SK-N-SH (cell line): ENCODE measurements around the gene SIRT3. TPM values are rescaled to one million over a fixed set of nuclear protein-coding genes. Genes with fewer than 3 reads are reported as not detected.
A peak's percentile ranks its signal among the peaks of the same experiment; 100 is the strongest.

Experiments
- CTCF ChIA-PET: fragments of 300-600, 350-600 bp; formaldehyde crosslinking; extraction: SDS; loops from one replicate; lab custom pipeline; 2021; lab: Yijun Ruan, JAX
- POLR2A ChIA-PET: fragments of 350-600 bp; sonication (Branson Sonifier 250); formaldehyde crosslinking; extraction: SDS; loops from one replicate; lab custom pipeline; 2020; ENCODE audit warnings: antibody characterized with exemption, inconsistent platforms; lab: Yijun Ruan, JAX
- DNase-seq: peaks from one replicate; pipeline ENCODE4 v3.0.0; 2012
- H2AFZ ChIP-seq: fragments of 200-600 bp; sonication (generic); 2 replicates; pipeline ENCODE4 v1.8.1; 2016; ENCODE audit warnings: antibody characterized with exemption, mild to moderate bottlenecking, low read depth
- H3F3A ChIP-seq: fragments of 200-600 bp; sonication (generic); replicated peaks from 2 replicates; pipeline ENCODE3; 2016; ENCODE audit warnings: antibody characterized with exemption, mild to moderate bottlenecking; ENCODE audit not compliant: insufficient read depth
- H3K27ac ChIP-seq, 2 experiments: fragments of 200-500 bp in 1 of 2; fragments of 200-600 bp in 1 of 2; sonication (Bioruptor generic) in 1 of 2; sonication (generic), shearing (Covaris generic) in 1 of 2; 2 replicates each; pipeline versions ENCODE4 v1.5.1 to v1.6.1; 2014 to 2016; ENCODE audit warnings: low read depth in 2 of 2, inconsistent platforms in 1 of 2, low read length in 1 of 2, mild to moderate bottlenecking in 1 of 2, mixed read lengths in 1 of 2
- H3K27me3 ChIP-seq: fragments of 200-600 bp; sonication (generic), shearing (Covaris generic); 2 replicates; pipeline ENCODE4 v1.6.1; 2016; ENCODE audit warnings: mixed run types; ENCODE audit not compliant: insufficient read depth
- H3K36me3 ChIP-seq, 2 experiments: fragments of 200-500 bp in 1 of 2; fragments of 200-600 bp in 1 of 2; sonication (Bioruptor generic) in 1 of 2; sonication (generic) in 1 of 2; replicated peaks in 1 of 2; 2 replicates each; pipeline versions ENCODE3 to v1.5.1; 2014 to 2016; ENCODE audit warnings: low read length in 1 of 2, mild to moderate bottlenecking in 1 of 2; ENCODE audit not compliant: insufficient read depth in 2 of 2, control insufficient read depth in 1 of 2
- H3K4me1 ChIP-seq, 2 experiments: fragments of 200-500 bp in 1 of 2; fragments of 200-600 bp in 1 of 2; sonication (Bioruptor generic) in 1 of 2; sonication (generic), shearing (Covaris generic) in 1 of 2; 2 replicates each; pipeline versions ENCODE4 v1.5.1 to v1.6.1; 2014 to 2016; ENCODE audit warnings: low read depth in 1 of 2, low read length in 1 of 2, mixed run types in 1 of 2; ENCODE audit not compliant: insufficient read depth in 2 of 2, control insufficient read depth in 1 of 2
- H3K4me2 ChIP-seq: fragments of 200-600 bp; sonication (generic), shearing (Covaris generic); 2 replicates; pipeline ENCODE4 v1.6.1; 2017; ENCODE audit warnings: mixed run types
- H3K4me3 ChIP-seq, 2 experiments: fragments of 200-500 bp in 1 of 2; fragments of 200-600 bp in 1 of 2; sonication (Bioruptor generic) in 1 of 2; sonication (generic), shearing (Covaris generic) in 1 of 2; 2 replicates each; pipeline versions ENCODE4 v1.5.1 to v1.8.1; 2014 to 2016; ENCODE audit warnings: low read depth in 2 of 2, inconsistent platforms in 1 of 2, low read length in 1 of 2, mild to moderate bottlenecking in 1 of 2, mixed read lengths in 1 of 2, moderate library complexity in 1 of 2
- H3K79me2 ChIP-seq: fragments of 200-600 bp; sonication (generic); 2 replicates; pipeline ENCODE4 v1.8.1; 2017; ENCODE audit warnings: mild to moderate bottlenecking; ENCODE audit not compliant: insufficient read depth
- H3K9ac ChIP-seq: fragments of 200-600 bp; sonication (generic); 2 replicates; pipeline ENCODE4 v1.6.1; 2017; ENCODE audit warnings: mixed run types
- H3K9me2 ChIP-seq: fragments of 200-600 bp; sonication (generic); 2 replicates; pipeline ENCODE4 v1.6.1; 2017; ENCODE audit warnings: mixed run types
- H3K9me3 ChIP-seq: fragments of 200-600 bp; sonication (generic); 2 replicates; pipeline ENCODE4 v1.6.1; 2017; ENCODE audit warnings: mixed run types, mild to moderate bottlenecking, moderate library complexity
- H4K20me1 ChIP-seq: fragments of 200-600 bp; sonication (generic); 2 replicates; pipeline ENCODE4 v1.6.1; 2017; ENCODE audit warnings: mild to moderate bottlenecking, mixed run types; ENCODE audit not compliant: insufficient read depth
- CHD2 ChIP-seq: fragments of 150-350 bp; IDR thresholded peaks from 2 replicates; pipeline ENCODE4 v1.6.1; 2018; ENCODE audit warnings: low read length; ENCODE audit not compliant: partially characterized antibody
- FOSL2 ChIP-seq: IDR thresholded peaks from 2 replicates; pipeline ENCODE4 v1.4.0; 2012; ENCODE audit warnings: low read depth, mild to moderate bottlenecking, moderate library complexity, borderline replicate concordance
- FOXJ3 ChIP-seq: sonication (generic); formaldehyde crosslinking; IDR thresholded peaks from 2 replicates; pipeline ENCODE4 v1.5.1; 2020; ENCODE audit warnings: mild to moderate bottlenecking, missing genetic modification reagents
- GABPA ChIP-seq: IDR thresholded peaks from 2 replicates; pipeline ENCODE4 v1.4.0; 2012; ENCODE audit warnings: low read depth, mild to moderate bottlenecking
- IRF3 ChIP-seq: fragments of 150-350 bp; IDR thresholded peaks from 2 replicates; pipeline ENCODE4 v1.6.1; 2016; ENCODE audit warnings: mild to moderate bottlenecking, low read depth, low read length
- MAX ChIP-seq: IDR thresholded peaks from 2 replicates; pipeline ENCODE4 v1.4.0; 2012; ENCODE audit warnings: low read depth
- NFIC ChIP-seq: IDR thresholded peaks from 2 replicates; pipeline ENCODE4 v1.4.0; 2012; ENCODE audit warnings: borderline replicate concordance
- RAD21 ChIP-seq: IDR thresholded peaks from 2 replicates; pipeline ENCODE4 v1.6.1; 2012; ENCODE audit warnings: mild to moderate bottlenecking, low read length
- RXRA ChIP-seq: IDR thresholded peaks from 2 replicates; pipeline ENCODE4 v1.4.0; 2012; ENCODE audit warnings: low read depth, mild to moderate bottlenecking, borderline replicate concordance
- TCF12 ChIP-seq: IDR thresholded peaks from 2 replicates; pipeline ENCODE4 v1.4.0; 2012
- WGBS: methylation state at CpG from one replicate; pipeline ENCODE4 v1.1.6; 2017; ENCODE audit warnings: low lambda C conversion rate; 5-methylcytosine and 5-hydroxymethylcytosine counted together
- polyA plus RNA-seq, 3 experiments: library from polyadenylated mRNA; depleted of rRNA; stranded (reverse); fragments of >200 nt; gene quantifications; 2 replicates each; pipeline ENCODE4 v1.2.3, GENCODE V29; 2012

SIRT3 gene
- polyA plus RNA-seq, 1 of the 3 experiments (the other 2 are of a cell fraction) = 34.4 TPM

GRCh38 chr11:259413-259812 lies 23.3 kb upstream of the SIRT3 start:
- DNase-seq = no peak
- POLR2A ChIA-PET = no interaction called here
- H3K9me3 ChIP-seq = no peaks in the 10 kb centered on the region
- H3K79me2 ChIP-seq = no peaks in the 10 kb centered on the region
- no peaks in the 10 kb centered on the region for H3K27me3 ChIP-seq
- TF ChIP-seq CHD2 (no peak), RXRA (no peak)
- TF ChIP-seq, all 33 proteins: peak for 0
- H3K4me3 ChIP-seq = no peak overlapping the region
- H3K4me2 ChIP-seq = no peak overlapping the region
- H2AFZ ChIP-seq = no peak overlapping the region
- no peak overlapping the region for H3K9ac ChIP-seq
- peaks cover 8% of the 10 kb centered on the region for H3F3A ChIP-seq
- CTCF ChIA-PET = interaction anchor here (1.7 kb wide), 1 partner anchor 9 kb away, joined by 5 read pairs; no protein-coding TSS in a partner anchor
- no peaks in the 10 kb centered on the region for H3K4me1 ChIP-seq
- H3K27ac ChIP-seq = no peak overlapping the region
- WGBS = 65% methylated on average over 10 of the region's 10 CpGs
- H3K9me2 ChIP-seq = no peaks in the 10 kb centered on the region
- no peaks in the 10 kb centered on the region for H4K20me1 ChIP-seq
- H3K36me3 ChIP-seq = no peaks in the 10 kb centered on the region

- no peaks in the 10 kb centered on the region for H3K79me2 ChIP-seq
- H3K9me2 ChIP-seq = no peaks in the 10 kb centered on the region
- 75% methylated on average over 15 of the region's 15 CpGs for whole genome bisulfite sequencing
- TF ChIP-seq IRF3 (no peak), TCF12 (no peak), MAX (no peak), GABPA (no peak), RAD21 (0 out of 2 replicates have a peak, but pooled peaks have one; percentile 11)
- no peak overlapping the region for H3K27ac ChIP-seq
- no peak overlapping the region for H3K4me2 ChIP-seq
- no peak overlapping the region for H2AFZ ChIP-seq
- H3K27me3 ChIP-seq = no peaks in the 10 kb centered on the region
- H3K4me1 ChIP-seq = no peaks in the 10 kb centered on the region
- no peaks in the 10 kb centered on the region for H4K20me1 ChIP-seq
- no peak overlapping the region for H3K4me3 ChIP-seq
- H3K9me3 ChIP-seq = no peaks in the 10 kb centered on the region
- DNase-seq = no peak
- no peak overlapping the region for H3K9ac ChIP-seq
- peaks cover 8% of the 10 kb centered on the region for H3F3A ChIP-seq
- CTCF ChIA-PET = interaction anchor here (1.5 kb wide), 1 partner anchor 191 kb away, joined by 4 read pairs; no protein-coding TSS in a partner anchor
- POLR2A ChIA-PET = no interaction called here
- peaks cover 0 to 7% of the 10 kb centered on the region in 2 experiments for H3K36me3 ChIP-seq
Observed at GRCh38 chr11:257766-258493, 21.8 kb upstream of the SIRT3 start.

GRCh38 chr11:256952-257737 lies 21.0 kb upstream of the SIRT3 start:
- no peaks in the 10 kb centered on the region for H4K20me1 ChIP-seq
- H3F3A ChIP-seq = peaks cover 8% of the 10 kb centered on the region
- H3K4me2 ChIP-seq = no peak overlapping the region
- H3K27ac ChIP-seq = no peak overlapping the region
- no peak overlapping the region for H3K4me3 ChIP-seq
- H3K36me3 ChIP-seq = peaks cover 3 to 15% of the 10 kb centered on the region in 2 experiments
- TF ChIP-seq FOSL2 (no peak), CHD2 (no peak), FOXJ3 (no peak), NFIC (no peak)
- no peaks in the 10 kb centered on the region for H3K9me2 ChIP-seq
- WGBS = 46% methylated on average over 9 of the region's 14 CpGs
- H3K27me3 ChIP-seq = no peaks in the 10 kb centered on the region
- DNase-seq = no peak
- H2AFZ ChIP-seq = no peak overlapping the region
- H3K4me1 ChIP-seq = no peaks in the 10 kb centered on the region
- ChIA-PET POLR2A (no interaction called here), CTCF (interaction anchor here (0.9 to 1.5 kb wide), 3 partner anchors 9 to 192 kb away, joined by 3 to 4 read pairs (median 4); no protein-coding TSS in a partner anchor)
- H3K9me3 ChIP-seq = no peaks in the 10 kb centered on the region
- no peaks in the 10 kb centered on the region for H3K79me2 ChIP-seq
- H3K9ac ChIP-seq = no peak overlapping the region
